PC-3 (cell line): ENCODE results near the gene USH1C. TPM values are rescaled to one million over a fixed set of nuclear protein-coding genes. Genes with fewer than 3 reads are reported as not detected.

Source experiments
- ATAC-seq: fragments of 200-7000 bp; cut with Tn5 transposase; 2 replicates; pipeline ENCODE4 v1.9.1; 2020; ENCODE audit warnings: mild to moderate bottlenecking, moderate library complexity
- BruUV-seq: library from RNA; stranded (reverse); fragments of 400-500 nt; replicated peaks from 2 replicates; lab custom pipeline; 2021; lab: Mats Ljungman, UMichigan
- CTCF ChIA-PET: fragments of 300-600 bp; sonication (Branson Sonifier 250); formaldehyde crosslinking; loops from one replicate; lab custom pipeline; 2022; ENCODE audit warnings: antibody characterized with exemption; lab: Charles Lee
- POLR2A ChIA-PET: fragments of 300-600 bp; sonication (Branson Sonifier 250); formaldehyde crosslinking; loops from one replicate; lab custom pipeline; 2022; ENCODE audit warnings: antibody characterized with exemption; ENCODE audit not compliant: unreplicated experiment; lab: Charles Lee
- DNase-seq: peaks from one replicate; pipeline ENCODE4 v3.0.0-alpha.2; 2015
- H2AFZ ChIP-seq: fragments of 300-600 bp; sonication (generic); 2 replicates; pipeline ENCODE4 v1.6.0; 2016; ENCODE audit warnings: antibody characterized with exemption, low read length
- H3F3A ChIP-seq: fragments of 300-600 bp; sonication (generic); one replicate; pipeline ENCODE4 v1.6.0; 2017; ENCODE audit warnings: antibody characterized with exemption, low read length, control low read depth, mild to moderate bottlenecking; ENCODE audit not compliant: unreplicated experiment
- H3K27ac ChIP-seq: fragments of 300-600 bp; sonication (generic); 2 replicates; pipeline ENCODE4 v1.5.1; 2016; ENCODE audit warnings: mild to moderate bottlenecking, low read length
- H3K27me3 ChIP-seq: fragments of 300-600 bp; sonication (generic); 2 replicates; pipeline ENCODE4 v1.6.1; 2016; ENCODE audit warnings: low read length, mixed read lengths
- H3K36me3 ChIP-seq: fragments of 300-600 bp; sonication (generic); 2 replicates; pipeline ENCODE4 v1.6.1; 2016; ENCODE audit warnings: low read depth, mixed run types, low read length, mixed read lengths
- H3K4me1 ChIP-seq: fragments of 300-600 bp; sonication (generic); 2 replicates; pipeline ENCODE4 v1.5.1; 2016; ENCODE audit warnings: low read length; ENCODE audit not compliant: insufficient read depth
- H3K4me2 ChIP-seq: fragments of 300-600 bp; sonication (generic); 2 replicates; pipeline ENCODE4 v1.6.0; 2016; ENCODE audit warnings: low read length
- H3K4me3 ChIP-seq: fragments of 300-600 bp; sonication (generic); 2 replicates; pipeline ENCODE4 v1.5.1; 2016; ENCODE audit warnings: mild to moderate bottlenecking, low read length, mixed read lengths
- H3K79me2 ChIP-seq: fragments of 300-600 bp; sonication (generic); 2 replicates; pipeline ENCODE4 v1.6.1; 2017; ENCODE audit warnings: low read length, mixed read lengths
- H3K9ac ChIP-seq: fragments of 300-600 bp; sonication (generic); 2 replicates; pipeline ENCODE4 v1.6.0; 2016; ENCODE audit warnings: mild to moderate bottlenecking, low read length
- H3K9me2 ChIP-seq: fragments of 300-600 bp; sonication (generic); replicated peaks from 2 replicates; pipeline ENCODE4 v1.6.1; 2016; ENCODE audit warnings: mixed run types, low read length, mixed read lengths
- H3K9me3 ChIP-seq: fragments of 300-600 bp; sonication (generic); 2 replicates; pipeline ENCODE4 v1.6.1; 2016; ENCODE audit warnings: low read length, mixed read lengths
- H4K20me1 ChIP-seq: fragments of 300-600 bp; sonication (generic); 2 replicates; pipeline ENCODE4 v1.6.1; 2016; ENCODE audit warnings: low read length, mixed read lengths
- EZH2 ChIP-seq: fragments of 300-600 bp; sonication (generic); IDR thresholded peaks from one replicate; pipeline ENCODE4 v1.6.1; 2017; ENCODE audit warnings: antibody characterized with exemption, mild to moderate bottlenecking, low read length; ENCODE audit not compliant: unreplicated experiment
- EZH2phosphoT487 ChIP-seq: fragments of 300-600 bp; sonication (generic); IDR thresholded peaks from 2 replicates; pipeline ENCODE4 v1.6.1; 2018; ENCODE audit warnings: mild to moderate bottlenecking, antibody characterized with exemption, low read length, borderline replicate concordance
- intact Hi-C: fragments of 100-400 bp; cut with micrococcal nuclease; formaldehyde crosslinking; loops from 2 replicates; pipeline ENCODE4 v1.9.0; 2023
- total RNA-seq: library from RNA; depleted of rRNA; stranded (reverse); fragments of >200 nt; gene quantifications from 2 replicates; pipeline ENCODE4 v1.2.3, GENCODE V29; 2014
- TF ChIP-seq, protein P1 (sequence below): fragments of 300-600 bp; sonication (generic); conservative IDR thresholded peaks from 2 replicates; pipeline ENCODE4 v1.5.1; 2017; ENCODE audit warnings: antibody characterized with exemption, low read depth, mild to moderate bottlenecking, low read length

The USH1C gene
- total RNA-seq, 1 experiment from 2014 or later: not detected

DNA sequence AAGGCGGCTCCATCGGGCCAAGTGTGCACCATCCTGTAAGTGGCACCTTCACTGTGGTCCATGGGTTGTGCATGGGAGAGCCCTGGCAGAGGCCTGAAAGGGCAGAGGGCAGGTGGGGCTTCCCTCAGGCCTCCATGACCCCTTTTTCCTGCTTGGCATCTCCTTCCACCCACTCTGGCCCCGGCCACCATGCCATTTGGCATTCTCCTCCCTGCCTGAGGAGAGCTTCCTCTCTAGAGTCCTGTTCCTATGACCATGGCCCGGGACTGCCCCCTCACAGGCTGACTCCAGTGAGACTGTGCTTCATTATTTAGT lies 7.8 kb upstream of the USH1C start:
- Histone ChIP-seq H2AFZ (no peak overlapping the region), H3K4me1 (no peaks in the 10 kb centered on the region), H3K79me2 (no peaks in the 10 kb centered on the region), H3K36me3 (no peaks in the 10 kb centered on the region), H4K20me1 (no peaks in the 10 kb centered on the region), H3K4me3 (no peak overlapping the region), H3K4me2 (no peak overlapping the region), H3K27me3 (peaks cover 32% of the 10 kb centered on the region), H3F3A (no peaks in the 10 kb centered on the region), H3K9ac (no peak overlapping the region), H3K27ac (no peak overlapping the region), H3K9me2 (no peaks in the 10 kb centered on the region), H3K9me3 (no peaks in the 10 kb centered on the region)
- intact Hi-C loops: no loop called here
- BruUV-seq: no TSS peak
- no peak for TF ChIP-seq EZH2phosphoT487
- no peak for TF ChIP-seq EZH2
- TF ChIP-seq, protein P1, sequence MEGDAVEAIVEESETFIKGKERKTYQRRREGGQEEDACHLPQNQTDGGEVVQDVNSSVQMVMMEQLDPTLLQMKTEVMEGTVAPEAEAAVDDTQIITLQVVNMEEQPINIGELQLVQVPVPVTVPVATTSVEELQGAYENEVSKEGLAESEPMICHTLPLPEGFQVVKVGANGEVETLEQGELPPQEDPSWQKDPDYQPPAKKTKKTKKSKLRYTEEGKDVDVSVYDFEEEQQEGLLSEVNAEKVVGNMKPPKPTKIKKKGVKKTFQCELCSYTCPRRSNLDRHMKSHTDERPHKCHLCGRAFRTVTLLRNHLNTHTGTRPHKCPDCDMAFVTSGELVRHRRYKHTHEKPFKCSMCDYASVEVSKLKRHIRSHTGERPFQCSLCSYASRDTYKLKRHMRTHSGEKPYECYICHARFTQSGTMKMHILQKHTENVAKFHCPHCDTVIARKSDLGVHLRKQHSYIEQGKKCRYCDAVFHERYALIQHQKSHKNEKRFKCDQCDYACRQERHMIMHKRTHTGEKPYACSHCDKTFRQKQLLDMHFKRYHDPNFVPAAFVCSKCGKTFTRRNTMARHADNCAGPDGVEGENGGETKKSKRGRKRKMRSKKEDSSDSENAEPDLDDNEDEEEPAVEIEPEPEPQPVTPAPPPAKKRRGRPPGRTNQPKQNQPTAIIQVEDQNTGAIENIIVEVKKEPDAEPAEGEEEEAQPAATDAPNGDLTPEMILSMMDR: no peak
- DNase-seq: no peak
- ATAC-seq: no peak
- ChIA-PET CTCF (no interaction called here), POLR2A (no interaction called here)

DNA sequence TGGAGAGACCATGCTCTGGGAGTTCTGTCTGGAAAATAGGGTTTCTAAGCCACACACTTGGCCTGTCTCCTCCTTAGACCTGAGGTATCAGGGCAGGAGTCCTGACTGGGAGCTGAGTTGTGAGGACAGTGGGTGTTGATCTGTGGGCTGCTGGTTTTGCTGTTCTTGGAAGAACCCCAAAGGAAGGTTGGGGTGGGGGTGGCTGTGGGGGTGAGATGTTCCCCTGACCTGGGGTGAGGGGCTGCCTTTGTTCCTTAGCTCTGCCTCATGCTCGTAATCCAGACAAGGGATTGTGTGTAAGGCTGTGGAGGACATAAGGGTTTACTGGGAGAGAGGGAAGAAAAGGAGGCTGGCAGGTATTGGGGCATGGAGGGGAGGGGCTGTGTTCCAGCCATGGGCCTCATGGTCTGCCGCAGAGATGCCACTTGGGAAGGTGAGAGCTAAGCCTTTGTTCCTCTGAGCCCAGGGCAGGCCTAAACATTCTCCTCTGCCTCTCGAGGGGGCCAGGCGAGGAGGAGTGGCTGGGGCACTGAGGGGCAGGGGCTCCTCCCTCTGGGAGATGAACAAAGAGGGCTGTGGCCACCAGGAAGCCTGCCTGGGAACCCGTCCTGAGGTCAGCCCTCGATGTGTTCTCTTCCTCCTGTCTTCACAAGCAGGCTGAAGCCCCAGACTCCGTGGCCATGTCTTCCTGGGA lies 7.3 kb upstream of the USH1C start:
- POLR2A ChIA-PET: no interaction called here
- no peak for TF ChIP-seq EZH2
- CTCF ChIA-PET: no interaction called here

DNA sequence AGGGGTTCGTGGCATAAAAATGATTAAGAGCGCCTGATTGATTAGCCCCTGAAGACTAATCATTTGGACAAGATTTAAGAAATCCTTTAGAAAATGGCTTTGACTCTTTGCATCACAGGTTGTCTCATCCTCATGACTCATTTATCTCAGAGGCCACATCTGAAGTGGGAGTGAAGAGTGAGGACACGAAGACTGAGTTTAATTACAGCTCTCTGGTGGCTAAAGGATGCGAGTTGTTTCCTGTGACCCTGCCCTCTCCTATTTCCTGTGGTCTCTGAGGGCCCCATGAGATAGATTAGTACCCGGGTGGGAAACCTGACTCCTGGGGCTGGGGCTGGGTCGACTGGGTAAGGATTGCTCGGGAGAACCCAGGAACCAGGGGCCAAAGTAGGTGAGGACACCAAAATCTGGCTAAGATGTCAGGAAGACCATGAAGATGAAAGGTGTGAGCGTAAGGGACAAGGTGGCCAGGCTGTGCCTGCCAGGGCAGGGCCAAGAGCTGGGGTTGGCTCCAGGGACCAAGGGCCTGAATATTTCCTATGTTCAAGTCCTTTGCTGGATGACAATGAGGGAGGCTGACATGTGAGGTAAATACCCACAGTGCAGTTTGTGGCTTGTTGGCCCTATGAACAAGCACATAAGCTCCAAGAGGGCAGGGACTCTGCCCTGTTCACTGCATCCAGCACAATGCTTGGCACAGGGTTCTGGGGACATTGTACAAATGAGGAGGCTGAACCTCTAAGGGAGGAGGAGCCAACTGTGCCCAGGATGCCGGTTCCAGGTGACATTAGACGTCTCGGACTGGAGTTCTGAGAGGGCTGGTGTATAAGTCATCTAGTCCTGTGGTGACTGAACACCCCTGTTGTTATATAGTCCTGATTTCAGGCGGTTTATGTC lies 6.5 kb upstream of the USH1C start:
- DNase-seq (no peak), ATAC-seq (no peak)
- BruUV-seq: no TSS peak
- no peak overlapping the region for H3K27ac ChIP-seq
- H3K79me2 ChIP-seq: no peaks in the 10 kb centered on the region
- H4K20me1 ChIP-seq: no peaks in the 10 kb centered on the region
- no peak overlapping the region for H2AFZ ChIP-seq
- intact Hi-C loops: no loop called here
- H3K4me3 ChIP-seq: no peak overlapping the region
- peaks cover 23% of the 10 kb centered on the region for H3K27me3 ChIP-seq
- TF ChIP-seq EZH2: no peak
- TF ChIP-seq EZH2phosphoT487: no peak
- TF ChIP-seq, protein P1: no peak
- ChIA-PET CTCF (no interaction called here), POLR2A (no interaction called here)
- H3K9ac ChIP-seq: no peak overlapping the region
- H3K9me2 ChIP-seq: no peaks in the 10 kb centered on the region
- H3K36me3 ChIP-seq: no peaks in the 10 kb centered on the region
- no peak overlapping the region for H3K4me2 ChIP-seq
- H3K4me1 ChIP-seq: no peaks in the 10 kb centered on the region
- no peaks in the 10 kb centered on the region for H3K9me3 ChIP-seq
- H3F3A ChIP-seq: no peaks in the 10 kb centered on the region

More for the DNA sequence above, 7.3 kb upstream of the USH1C start:
- H3K36me3 ChIP-seq: no peaks in the 10 kb centered on the region
- peaks cover 31% of the 10 kb centered on the region for H3K27me3 ChIP-seq
- H3K27ac ChIP-seq: no peak overlapping the region
- H3K9ac ChIP-seq: no peak overlapping the region
- no peaks in the 10 kb centered on the region for H3K4me1 ChIP-seq
- no peaks in the 10 kb centered on the region for H3K79me2 ChIP-seq
- H3F3A ChIP-seq: no peaks in the 10 kb centered on the region
- H4K20me1 ChIP-seq: no peaks in the 10 kb centered on the region
- no TSS peak for BruUV-seq
- ATAC-seq: no peak
- no peaks in the 10 kb centered on the region for H3K9me3 ChIP-seq
- no peak for DNase-seq
- no peak overlapping the region for H3K4me3 ChIP-seq
- no peak overlapping the region for H3K4me2 ChIP-seq
- no peak overlapping the region for H2AFZ ChIP-seq
- intact Hi-C loops: no loop called here
- no peaks in the 10 kb centered on the region for H3K9me2 ChIP-seq
